ENCODE measurements around the gene SLC8B1. TPM values are rescaled to one million over a fixed set of nuclear protein-coding genes. Genes with fewer than 3 reads are reported as not detected.

SLC8B1 gene
- total and polyA plus RNA-seq, 2 donors (not counting 3 experiments of a cell fraction or from before 2014, with no cell fraction given) = 29.9 to 45.4 TPM

DNA sequence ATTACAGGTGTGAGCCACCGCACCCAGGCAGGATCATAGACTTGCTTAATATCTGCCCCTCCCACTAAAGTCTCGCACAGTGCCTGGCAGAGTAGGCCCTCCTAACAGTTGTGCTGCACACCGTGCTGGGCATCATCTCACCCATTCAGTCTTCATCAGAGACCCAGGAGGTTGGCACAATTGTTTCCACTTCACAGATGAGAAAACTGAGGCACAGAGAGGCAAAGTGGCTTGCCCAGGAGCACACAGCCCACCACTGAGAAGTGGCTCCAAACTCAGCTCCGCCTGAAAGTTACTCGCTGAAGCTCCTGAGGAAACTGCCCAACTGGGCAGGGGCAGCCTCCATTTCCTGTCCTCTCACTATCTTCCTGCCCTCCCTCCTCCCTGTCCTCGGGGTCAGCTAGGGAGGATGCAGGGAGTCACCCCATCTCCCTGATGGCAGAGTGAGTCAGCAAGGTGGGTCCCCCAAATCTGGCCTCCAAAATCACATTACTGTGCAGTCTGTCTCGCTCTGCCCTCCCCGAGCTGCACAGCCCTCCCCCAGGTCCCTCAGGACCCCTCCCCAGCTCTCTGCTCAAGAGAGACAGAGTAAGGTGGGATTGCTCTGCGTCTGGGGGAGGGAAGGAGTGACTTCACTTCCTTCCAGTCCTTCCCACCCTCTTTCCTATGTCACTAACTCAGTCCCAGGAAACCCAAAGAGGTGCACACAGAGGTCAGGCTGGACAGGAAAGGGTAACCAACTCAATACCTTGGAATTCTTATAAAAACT lies 5.7 kb downstream of the SLC8B1 start:
- POLR2A ChIA-PET = no interaction called here
- Histone ChIP-seq H3K36me3 (ENCODE audit: control insufficient read depth in 2 of 2, extremely low read depth in 1 of 2, insufficient read depth in 2 of 2, low read length in 2 of 2) (no peaks in the 10 kb centered on the region), H3K4me2 (ENCODE audit: insufficient read depth, low read length) (peak overlapping the region; percentile 8), H3K9me3 (replicated peaks; ENCODE audit: control insufficient read depth, insufficient read depth, low read length) (no peaks in the 10 kb centered on the region), H3K27me3 (ENCODE audit: control insufficient read depth in 2 of 2, insufficient read depth in 2 of 2, low read length in 2 of 2) (no peaks in the 10 kb centered on the region), H3K9me1 (replicated peaks; ENCODE audit: control insufficient read depth, extremely low read depth, insufficient read depth, low read length) (no peaks in the 10 kb centered on the region), H3K27ac (ENCODE audit: insufficient read depth, low read depth, low read length) (peak overlapping the region; percentile 15), H4K20me1 (replicated peaks; ENCODE audit: control insufficient read depth, extremely low read depth, insufficient read depth, low read length) (no peaks in the 10 kb centered on the region), H3K9ac (replicated peaks; ENCODE audit: extremely low read depth, insufficient read depth, low read length) (no peak overlapping the region), H3K4me1 (ENCODE audit: control insufficient read depth, extremely low read depth, insufficient read depth, low read length) (peaks cover 18% of the 10 kb centered on the region), H3K4me3 (replicated peaks in 1 of 3; ENCODE audit: insufficient read depth in 1 of 3, low read depth in 1 of 3, low read length in 3 of 3) (no peak overlapping the region), H3K79me2 (ENCODE audit: control insufficient read depth, insufficient read depth, low read length) (peaks cover 4% of the 10 kb centered on the region), H2AFZ (ENCODE audit: low read depth, low read length) (no peak overlapping the region)
- FAIRE-seq (peak; percentile 43), DNase-seq (ENCODE audit: low read depth, low spot score) (peak; percentile 20)
- TF ChIP-seq POLR2A (IDR thresholded peaks at IDR 0.05; ENCODE audit: low read depth, low read length) (no peak), FOS (IDR thresholded peaks at IDR 0.05; ENCODE audit: borderline replicate concordance, insufficient read depth, low read length) (peak; percentile 57), POLR2AphosphoS5 (IDR thresholded peaks at IDR 0.05; ENCODE audit: insufficient read depth, low read depth, low read length) (peak; percentile 16)
- no TSS peak for BruUV-seq (replicated peaks)
- intact Hi-C loops (cut with micrococcal nuclease) (no loop called here), dilution Hi-C loops (cut with MboI; ENCODE audit: extremely low pct_ligation_motif_present, low sequenced_read_pairs) (no loop called here)
- CTCF ChIA-PET = interaction anchor here (0.5 to 1.2 kb wide), 4 partner anchors 29 to 108 kb away, joined by 3 to 4 read pairs (median 4); partner anchors contain the start of genes SDSL and TPCN1

DNA sequence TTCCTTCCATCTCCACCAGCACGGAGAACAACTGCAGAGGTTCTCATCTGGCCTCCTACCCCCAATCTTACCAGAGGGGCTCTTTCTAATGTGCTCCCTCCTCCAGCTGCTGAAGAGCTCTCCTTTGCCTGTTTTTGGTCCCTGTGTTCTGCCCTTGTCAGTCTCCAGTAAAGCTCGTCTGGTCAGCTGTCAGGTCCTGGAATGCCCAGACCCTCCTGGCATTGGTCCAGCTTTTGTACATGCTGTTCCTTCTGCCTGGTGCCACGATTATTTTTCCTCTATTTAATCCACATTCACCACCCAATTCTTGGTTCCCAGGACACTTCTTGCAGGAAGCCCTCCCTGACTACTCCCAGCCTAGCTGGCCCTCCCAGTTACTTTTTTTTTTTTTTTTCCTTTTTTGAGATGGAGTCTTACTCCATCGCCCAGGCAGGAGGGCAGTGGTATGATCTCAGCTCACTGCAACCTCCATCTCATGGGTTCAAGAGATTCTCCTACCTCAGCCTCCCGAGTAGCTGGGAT lies 6.5 kb downstream of the SLC8B1 start:
- Histone ChIP-seq H2AFZ (ENCODE audit: low read depth, low read length) (no peak overlapping the region), H3K9me1 (replicated peaks; ENCODE audit: control insufficient read depth, extremely low read depth, insufficient read depth, low read length) (no peaks in the 10 kb centered on the region), H3K9ac (replicated peaks; ENCODE audit: extremely low read depth, insufficient read depth, low read length) (no peak overlapping the region), H3K4me2 (ENCODE audit: insufficient read depth, low read length) (no peak overlapping the region), H3K4me3 (replicated peaks in 1 of 3; ENCODE audit: insufficient read depth in 1 of 3, low read depth in 1 of 3, low read length in 3 of 3) (no peak overlapping the region), H4K20me1 (replicated peaks; ENCODE audit: control insufficient read depth, extremely low read depth, insufficient read depth, low read length) (no peaks in the 10 kb centered on the region), H3K4me1 (ENCODE audit: control insufficient read depth, extremely low read depth, insufficient read depth, low read length) (peaks cover 13% of the 10 kb centered on the region), H3K79me2 (ENCODE audit: control insufficient read depth, insufficient read depth, low read length) (peaks cover 2% of the 10 kb centered on the region), H3K36me3 (ENCODE audit: control insufficient read depth in 2 of 2, extremely low read depth in 1 of 2, insufficient read depth in 2 of 2, low read length in 2 of 2) (no peaks in the 10 kb centered on the region), H3K9me3 (replicated peaks; ENCODE audit: control insufficient read depth, insufficient read depth, low read length) (no peaks in the 10 kb centered on the region), H3K27me3 (ENCODE audit: control insufficient read depth in 2 of 2, insufficient read depth in 2 of 2, low read length in 2 of 2) (no peaks in the 10 kb centered on the region), H3K27ac (ENCODE audit: insufficient read depth, low read depth, low read length) (no peak overlapping the region)
- no peak for TF ChIP-seq POLR2AphosphoS5 (IDR thresholded peaks at IDR 0.05; ENCODE audit: insufficient read depth, low read depth, low read length)
- no peak for TF ChIP-seq GATA2 (IDR thresholded peaks at IDR 0.05; ENCODE audit: insufficient read depth, insufficient read length, low read depth, low read length)
- TF ChIP-seq EZH2 (IDR thresholded peaks at IDR 0.05; ENCODE audit: borderline replicate concordance, low read depth, low read length, severe bottlenecking) = no peak
- no peak for TF ChIP-seq MYC (IDR thresholded peaks at IDR 0.05; ENCODE audit: low read depth, low read length)
- TF ChIP-seq, protein P1, sequence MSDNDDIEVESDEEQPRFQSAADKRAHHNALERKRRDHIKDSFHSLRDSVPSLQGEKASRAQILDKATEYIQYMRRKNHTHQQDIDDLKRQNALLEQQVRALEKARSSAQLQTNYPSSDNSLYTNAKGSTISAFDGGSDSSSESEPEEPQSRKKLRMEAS (IDR thresholded peaks at IDR 0.05; ENCODE audit: insufficient read depth, insufficient read length) = no peak
- no peak for TF ChIP-seq FOS (IDR thresholded peaks at IDR 0.05; ENCODE audit: borderline replicate concordance, insufficient read depth, low read length)
- TF ChIP-seq JUN (IDR thresholded peaks at IDR 0.05; ENCODE audit: borderline replicate concordance, insufficient read depth, insufficient read length, low read depth) = no peak
- TF ChIP-seq, protein P2, sequence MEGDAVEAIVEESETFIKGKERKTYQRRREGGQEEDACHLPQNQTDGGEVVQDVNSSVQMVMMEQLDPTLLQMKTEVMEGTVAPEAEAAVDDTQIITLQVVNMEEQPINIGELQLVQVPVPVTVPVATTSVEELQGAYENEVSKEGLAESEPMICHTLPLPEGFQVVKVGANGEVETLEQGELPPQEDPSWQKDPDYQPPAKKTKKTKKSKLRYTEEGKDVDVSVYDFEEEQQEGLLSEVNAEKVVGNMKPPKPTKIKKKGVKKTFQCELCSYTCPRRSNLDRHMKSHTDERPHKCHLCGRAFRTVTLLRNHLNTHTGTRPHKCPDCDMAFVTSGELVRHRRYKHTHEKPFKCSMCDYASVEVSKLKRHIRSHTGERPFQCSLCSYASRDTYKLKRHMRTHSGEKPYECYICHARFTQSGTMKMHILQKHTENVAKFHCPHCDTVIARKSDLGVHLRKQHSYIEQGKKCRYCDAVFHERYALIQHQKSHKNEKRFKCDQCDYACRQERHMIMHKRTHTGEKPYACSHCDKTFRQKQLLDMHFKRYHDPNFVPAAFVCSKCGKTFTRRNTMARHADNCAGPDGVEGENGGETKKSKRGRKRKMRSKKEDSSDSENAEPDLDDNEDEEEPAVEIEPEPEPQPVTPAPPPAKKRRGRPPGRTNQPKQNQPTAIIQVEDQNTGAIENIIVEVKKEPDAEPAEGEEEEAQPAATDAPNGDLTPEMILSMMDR (IDR thresholded peaks at IDR 0.05; ENCODE audit: extremely low read depth in 1 of 2, insufficient read depth in 1 of 2, low read depth in 1 of 2, low read length in 2 of 2) = no peak
- CTCF ChIA-PET = interaction anchor here (0.5 to 1.2 kb wide), 5 partner anchors 21 to 107 kb away, joined by 3 to 4 read pairs (median 3); partner anchors contain the start of genes SDSL and TPCN1
- POLR2A ChIA-PET = no interaction called here
- dilution Hi-C loops (cut with MboI; ENCODE audit: extremely low pct_ligation_motif_present, low sequenced_read_pairs) = no loop called here
- FAIRE-seq = no peak
- BruUV-seq (replicated peaks) = no TSS peak
- no peak for DNase-seq (ENCODE audit: low read depth, low spot score)
- intact Hi-C loops (cut with micrococcal nuclease) = no loop called here
